GM18505 (cell line): ENCODE measurements around the gene PHKB.
"Not testable (repeated sequence)": the region's sequence is repeated elsewhere in the genome, so short reads cannot be mapped to it uniquely, and the experiment has no call there.

ENCODE experiments used
- ATAC-seq: cut with Tn5 transposase; IDR thresholded peaks from one replicate; pipeline ENCODE4 v1.9.1; 2021; ENCODE audit not compliant: unreplicated experiment
- POLR2A ChIP-seq: IDR thresholded peaks from 4 replicates; pipeline ENCODE4 v1.6.1; 2011; ENCODE audit warnings: borderline replicate concordance; ENCODE audit not compliant: insufficient read depth, insufficient read length; ENCODE audit errors: extremely low read depth

The PHKB gene

GRCh38 chr16:47646914-47647313 is 185.8 kb downstream of the PHKB start:
- TF ChIP-seq POLR2A = no peak
- no peak for ATAC-seq

GRCh38 chr16:47657032-47657431 is 195.9 kb downstream of the PHKB start:
- no peak for ATAC-seq
- no peak for TF ChIP-seq POLR2A

GRCh38 chr16:47657977-47658376 is 196.8 kb downstream of the PHKB start:
- TF ChIP-seq POLR2A = no peak
- ATAC-seq = no peak

- TF ChIP-seq POLR2A = no peak
- ATAC-seq = no peak
Measured at GRCh38 chr16:47660540-47660939, 199.4 kb downstream of the PHKB start.

- ATAC-seq = no peak
- TF ChIP-seq POLR2A = no peak
Measured at GRCh38 chr16:47664653-47665325, 203.7 kb downstream of the PHKB start.

- TF ChIP-seq POLR2A = no peak
- ATAC-seq = no peak
Measured at GRCh38 chr16:47666434-47666833, 205.3 kb downstream of the PHKB start.

- no peak for ATAC-seq
- no peak for TF ChIP-seq POLR2A
Measured at GRCh38 chr16:47667956-47668355, 206.8 kb downstream of the PHKB start.

- no peak for TF ChIP-seq POLR2A
- no peak for ATAC-seq
Measured at GRCh38 chr16:47672475-47672874, 211.3 kb downstream of the PHKB start.

- TF ChIP-seq POLR2A = no peak
- ATAC-seq = no peak
Measured at GRCh38 chr16:47676635-47677177, 215.6 kb downstream of the PHKB start.

- not testable (repeated sequence) for ATAC-seq
Measured at GRCh38 chr16:47681571-47681970, 220.4 kb downstream of the PHKB start.

GRCh38 chr16:47687694-47688093 is 226.6 kb downstream of the PHKB start:
- no peak for ATAC-seq

GRCh38 chr16:47693226-47693625 is 232.1 kb downstream of the PHKB start:
- TF ChIP-seq POLR2A = no peak
- no peak for ATAC-seq

More at GRCh38 chr16:47687694-47688093, 226.6 kb downstream of the PHKB start:
- no peak for TF ChIP-seq POLR2A

GRCh38 chr16:47694543-47694942 is 233.4 kb downstream of the PHKB start:
- no peak for TF ChIP-seq POLR2A
- no peak for ATAC-seq

- ATAC-seq = no peak
- no peak for TF ChIP-seq POLR2A
Measured at GRCh38 chr16:47695756-47696155, 234.6 kb downstream of the PHKB start.

- TF ChIP-seq POLR2A = no peak
- no peak for ATAC-seq
Measured at GRCh38 chr16:47697826-47698225, 236.7 kb downstream of the PHKB start.
